ENCODE measurements around the gene CYB5A. TPM values are rescaled to one million over a fixed set of nuclear protein-coding genes. Genes with fewer than 3 reads are reported as not detected.

The CYB5A gene
- total and polyA plus RNA-seq, 2 donors from 2014 or later = 243 to 1,143 TPM

DNA sequence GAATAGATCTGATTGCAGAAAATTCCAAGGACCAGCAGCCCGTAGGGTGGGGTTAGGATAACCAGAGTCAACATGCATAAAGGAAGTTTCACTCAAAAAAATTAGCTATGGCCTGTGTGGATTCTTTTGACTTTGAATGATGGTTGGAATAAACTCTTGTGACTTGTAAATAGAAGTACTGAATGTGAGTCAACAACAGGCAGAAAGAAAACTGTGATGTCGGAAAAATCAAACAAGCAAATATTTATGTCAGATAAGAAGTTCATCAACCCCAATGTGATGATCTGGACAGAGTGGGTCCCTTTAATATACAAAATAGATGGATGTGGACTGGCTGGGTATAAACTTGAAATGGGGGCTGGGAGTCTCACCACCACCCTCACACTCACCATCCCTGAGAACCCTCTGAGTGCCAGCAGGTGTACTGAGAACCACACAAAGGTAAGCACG, 75.1 kb downstream of the CYB5A start:
- H3K27me3 ChIP-seq (ENCODE audit: control insufficient read depth, insufficient read depth, low read length) = no peaks in the 10 kb centered on the region
- no peak overlapping the region for H3K27ac ChIP-seq (ENCODE audit: low read depth in 2 of 2, low read length in 2 of 2)
- DNase-seq (no peak), FAIRE-seq (no peak)
- peaks cover 0 to 3% (median 0%) of the 10 kb centered on the region in 3 donors for H3K4me1 ChIP-seq (ENCODE audit: control insufficient read depth in 2 of 3, insufficient read depth in 2 of 3, low read depth in 1 of 3, low read length in 3 of 3)
- no peaks in the 10 kb centered on the region for H3K9me3 ChIP-seq (ENCODE audit: control insufficient read depth in 2 of 3, insufficient read depth in 1 of 3, low read length in 3 of 3)
- H3K9ac ChIP-seq (ENCODE audit: low read length in 3 of 3) = no peak overlapping the region
- H3K36me3 ChIP-seq (ENCODE audit: control insufficient read depth in 2 of 3, insufficient read depth in 3 of 3, low read length in 3 of 3) = no peaks in the 10 kb centered on the region
- intact Hi-C loops (cut with DNase I) = no loop called here
- no peak overlapping the region for H3K4me3 ChIP-seq (ENCODE audit: low read length in 3 of 3)
- TF ChIP-seq, protein P1, sequence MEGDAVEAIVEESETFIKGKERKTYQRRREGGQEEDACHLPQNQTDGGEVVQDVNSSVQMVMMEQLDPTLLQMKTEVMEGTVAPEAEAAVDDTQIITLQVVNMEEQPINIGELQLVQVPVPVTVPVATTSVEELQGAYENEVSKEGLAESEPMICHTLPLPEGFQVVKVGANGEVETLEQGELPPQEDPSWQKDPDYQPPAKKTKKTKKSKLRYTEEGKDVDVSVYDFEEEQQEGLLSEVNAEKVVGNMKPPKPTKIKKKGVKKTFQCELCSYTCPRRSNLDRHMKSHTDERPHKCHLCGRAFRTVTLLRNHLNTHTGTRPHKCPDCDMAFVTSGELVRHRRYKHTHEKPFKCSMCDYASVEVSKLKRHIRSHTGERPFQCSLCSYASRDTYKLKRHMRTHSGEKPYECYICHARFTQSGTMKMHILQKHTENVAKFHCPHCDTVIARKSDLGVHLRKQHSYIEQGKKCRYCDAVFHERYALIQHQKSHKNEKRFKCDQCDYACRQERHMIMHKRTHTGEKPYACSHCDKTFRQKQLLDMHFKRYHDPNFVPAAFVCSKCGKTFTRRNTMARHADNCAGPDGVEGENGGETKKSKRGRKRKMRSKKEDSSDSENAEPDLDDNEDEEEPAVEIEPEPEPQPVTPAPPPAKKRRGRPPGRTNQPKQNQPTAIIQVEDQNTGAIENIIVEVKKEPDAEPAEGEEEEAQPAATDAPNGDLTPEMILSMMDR (IDR thresholded peaks at IDR 0.05; ENCODE audit: borderline replicate concordance, extremely low read depth, insufficient read depth) = no peak

GRCh38 chr18:74215863-74216262, 75.9 kb downstream of the CYB5A start:
- H3K27ac ChIP-seq (ENCODE audit: low read depth in 2 of 2, low read length in 2 of 2) = no peak overlapping the region
- no peak for FAIRE-seq
- TF ChIP-seq, protein P1 (IDR thresholded peaks at IDR 0.05; ENCODE audit: borderline replicate concordance, extremely low read depth, insufficient read depth) = no peak
- H3K9me3 ChIP-seq (ENCODE audit: control insufficient read depth in 2 of 3, insufficient read depth in 1 of 3, low read length in 3 of 3) = no peaks in the 10 kb centered on the region
- intact Hi-C loops (cut with DNase I) = no loop called here
- H3K27me3 ChIP-seq (ENCODE audit: control insufficient read depth, insufficient read depth, low read length) = no peaks in the 10 kb centered on the region
- H3K4me3 ChIP-seq (ENCODE audit: low read length in 3 of 3) = no peak overlapping the region
- no peak overlapping the region for H3K9ac ChIP-seq (ENCODE audit: low read length in 3 of 3)
- no peak for DNase-seq
- H3K36me3 ChIP-seq (ENCODE audit: control insufficient read depth in 2 of 3, insufficient read depth in 3 of 3, low read length in 3 of 3) = no peaks in the 10 kb centered on the region
- peaks cover 0 to 3% (median 0%) of the 10 kb centered on the region in 3 donors for H3K4me1 ChIP-seq (ENCODE audit: control insufficient read depth in 2 of 3, insufficient read depth in 2 of 3, low read depth in 1 of 3, low read length in 3 of 3)

- Histone ChIP-seq H3K27ac (ENCODE audit: low read depth in 2 of 2, low read length in 2 of 2) (no peak overlapping the region), H3K27me3 (ENCODE audit: control insufficient read depth, insufficient read depth, low read length) (no peaks in the 10 kb centered on the region), H3K4me1 (ENCODE audit: control insufficient read depth in 2 of 3, insufficient read depth in 2 of 3, low read depth in 1 of 3, low read length in 3 of 3) (peaks cover 0 to 3% (median 0%) of the 10 kb centered on the region in 3 donors), H3K36me3 (ENCODE audit: control insufficient read depth in 2 of 3, insufficient read depth in 3 of 3, low read length in 3 of 3) (no peaks in the 10 kb centered on the region), H3K9ac (ENCODE audit: low read length in 3 of 3) (no peak overlapping the region), H3K9me3 (ENCODE audit: control insufficient read depth in 2 of 3, insufficient read depth in 1 of 3, low read length in 3 of 3) (no peaks in the 10 kb centered on the region), H3K4me3 (ENCODE audit: low read length in 3 of 3) (no peak overlapping the region)
- FAIRE-seq = no peak
- DNase-seq = no peak
- TF ChIP-seq, protein P1 (IDR thresholded peaks at IDR 0.05; ENCODE audit: borderline replicate concordance, extremely low read depth, insufficient read depth) = no peak
- intact Hi-C loops (cut with DNase I) = no loop called here
Measured at GRCh38 chr18:74213429-74213828, 78.3 kb downstream of the CYB5A start.

Measured in kidney (tissue), 14 donors.